Liver (tissue), 9 donors: ENCODE measurements around the gene WNK2. TPM values are rescaled to one million over a fixed set of nuclear protein-coding genes. Genes with fewer than 3 reads are reported as not detected.

Experiments
- DNase-seq: peaks from one replicate; pipeline ENCODE4 v3.0.0-alpha.2; 2017; ENCODE audit warnings: low spot score
- H3K27ac ChIP-seq, 2 donors: one replicate each; pipeline ENCODE4 v1.7.0; 2013; ENCODE audit warnings: inconsistent platforms in 2 of 2, low read length in 2 of 2, control low read depth in 1 of 2, low read depth in 1 of 2, mild to moderate bottlenecking in 1 of 2
- H3K27me3 ChIP-seq, 4 donors: one replicate each; pipeline versions ENCODE4 v1.6.1 to v1.7.0; 2013; ENCODE audit warnings: low read length in 3 of 4, inconsistent platforms in 1 of 4, mild to moderate bottlenecking in 1 of 4, moderate library complexity in 1 of 4; ENCODE audit not compliant: control insufficient read depth in 4 of 4, insufficient read depth in 4 of 4
- H3K36me3 ChIP-seq, 4 donors: one replicate each; pipeline versions ENCODE4 v1.6.1 to v1.7.0; 2013; ENCODE audit warnings: low read length in 3 of 4, mild to moderate bottlenecking in 3 of 4, low read depth in 1 of 4, moderate library complexity in 1 of 4; ENCODE audit not compliant: control insufficient read depth in 4 of 4, insufficient read depth in 3 of 4
- H3K4me1 ChIP-seq, 4 donors: one replicate each; pipeline versions ENCODE4 v1.6.1 to v1.7.0; 2013; ENCODE audit warnings: low read length in 3 of 4, mild to moderate bottlenecking in 3 of 4, moderate library complexity in 1 of 4; ENCODE audit not compliant: control insufficient read depth in 4 of 4, insufficient read depth in 4 of 4
- H3K4me3 ChIP-seq, 3 donors: one replicate each; pipeline versions ENCODE4 v1.6.1 to v1.7.0; 2013; ENCODE audit warnings: low read length in 3 of 3, control low read depth in 1 of 3, low read depth in 1 of 3, mild to moderate bottlenecking in 1 of 3
- H3K9ac ChIP-seq, 2 donors: one replicate each; pipeline ENCODE4 v1.7.0; 2013; ENCODE audit warnings: low read length in 2 of 2, mild to moderate bottlenecking in 2 of 2, moderate library complexity in 2 of 2, control low read depth in 1 of 2, low read depth in 1 of 2
- H3K9me3 ChIP-seq, 4 donors: one replicate each; pipeline versions ENCODE4 v1.6.1 to v1.7.0; 2013; ENCODE audit warnings: low read length in 3 of 4; ENCODE audit not compliant: control insufficient read depth in 4 of 4
- ATF3 ChIP-seq: IDR thresholded peaks from 2 replicates; pipeline ENCODE4 v1.6.1; 2016; ENCODE audit warnings: antibody characterized with exemption
- CTCF ChIP-seq: fragments of 150-350 bp; IDR thresholded peaks from 2 replicates; pipeline ENCODE4 v1.5.1; 2017; ENCODE audit warnings: improper control_type of control experiment, low read depth, low read length; ENCODE audit not compliant: missing input control
- EGR1 ChIP-seq, 2 donors: IDR thresholded peaks; 2 replicates each; pipeline ENCODE4 v1.6.1; 2016 to 2018; ENCODE audit warnings: antibody characterized with exemption in 2 of 2, low read depth in 2 of 2
- FOXA1 ChIP-seq: IDR thresholded peaks from 2 replicates; pipeline ENCODE4 v1.6.1; 2016; ENCODE audit warnings: antibody characterized with exemption
- GABPA ChIP-seq, 2 donors: IDR thresholded peaks in 1 of 2; conservative IDR thresholded peaks in 1 of 2; 2 replicates each; pipeline ENCODE4 v1.6.1; 2016; ENCODE audit warnings: antibody characterized with exemption in 2 of 2, mild to moderate bottlenecking in 1 of 2, moderate library complexity in 1 of 2
- HNF4A ChIP-seq, 2 donors: conservative IDR thresholded peaks; 2 replicates each; pipeline ENCODE4 v1.6.1; 2016; ENCODE audit warnings: antibody characterized with exemption in 2 of 2, mild to moderate bottlenecking in 2 of 2
- HNF4G ChIP-seq: IDR thresholded peaks from 2 replicates; pipeline ENCODE4 v1.6.1; 2016; ENCODE audit warnings: antibody characterized with exemption
- JUND ChIP-seq, 2 donors: IDR thresholded peaks; 2 replicates each; pipeline ENCODE4 v1.6.1; 2016; ENCODE audit warnings: antibody characterized with exemption in 2 of 2
- MAX ChIP-seq: IDR thresholded peaks from 2 replicates; pipeline ENCODE4 v1.6.1; 2016; ENCODE audit warnings: antibody characterized with exemption
- NR2F2 ChIP-seq: IDR thresholded peaks from 2 replicates; pipeline ENCODE4 v1.6.1; 2016; ENCODE audit warnings: antibody characterized with exemption
- RAD21 ChIP-seq, 2 donors: IDR thresholded peaks; 2 replicates each; pipeline ENCODE4 v1.6.1; 2016; ENCODE audit warnings: antibody characterized with exemption in 2 of 2, mild to moderate bottlenecking in 2 of 2
- REST ChIP-seq: IDR thresholded peaks from 2 replicates; pipeline ENCODE4 v1.6.1; 2016; ENCODE audit warnings: antibody characterized with exemption, mild to moderate bottlenecking
- RXRA ChIP-seq, 2 donors: IDR thresholded peaks; 2 replicates each; pipeline ENCODE4 v1.6.1; 2017 to 2018; ENCODE audit warnings: antibody characterized with exemption in 2 of 2, mild to moderate bottlenecking in 1 of 2
- SP1 ChIP-seq: IDR thresholded peaks from 2 replicates; pipeline ENCODE4 v1.6.1; 2018; ENCODE audit warnings: antibody characterized with exemption, mild to moderate bottlenecking
- TAF1 ChIP-seq: conservative IDR thresholded peaks from 2 replicates; pipeline ENCODE4 v1.6.1; 2016; ENCODE audit warnings: antibody characterized with exemption, mild to moderate bottlenecking
- YY1 ChIP-seq: IDR thresholded peaks from 2 replicates; pipeline ENCODE4 v1.6.1; 2016; ENCODE audit warnings: antibody characterized with exemption, mild to moderate bottlenecking
- ZBTB33 ChIP-seq: IDR thresholded peaks from 2 replicates; pipeline ENCODE4 v1.6.1; 2016; ENCODE audit warnings: antibody characterized with exemption
- WGBS: extraction: QIAGEN DNeasy Blood & Tissue Kit; methylation state at CpG from one replicate; pipeline ENCODE4 v1.1.7; 2013; 5-methylcytosine and 5-hydroxymethylcytosine counted together
- polyA plus RNA-seq, 2 donors: library from polyadenylated mRNA; stranded (reverse) in 1 of 2; unstranded in 1 of 2; fragments of 200-250 nt in 1 of 2; fragments of >200 nt in 1 of 2; fragmentation: Nextera tagmentation in 1 of 2; extraction: Ambion mirVana in 1 of 2; gene quantifications; one replicate each; pipeline versions ENCODE4 v1.2.1 to v1.2.3, GENCODE V29; 2013 to 2015
- total RNA-seq, 2 donors: library from RNA; depleted of rRNA; stranded (reverse); fragments of >200 nt; gene quantifications; one replicate each; pipeline ENCODE4 v1.2.3, GENCODE V29; 2014
- donor health status: healthy.
- donor health status: healthy.
- donor health status: healthy.
- donor health status: healthy.
- donor health status: healthy.

Gene WNK2
- total and polyA plus RNA-seq, 4 donors, result 0.65 to 4.4 (median 1.7) TPM

GRCh38 chr9:93221044-93221443, 37.1 kb downstream of the WNK2 start:
- Histone ChIP-seq H3K27me3 (peaks cover 0 to 4% (median 0%) of the 10 kb centered on the region in 4 donors), H3K9ac (no peak overlapping the region), H3K9me3 (peaks cover 0 to 4% (median 0%) of the 10 kb centered on the region in 4 donors), H3K27ac (no peak overlapping the region), H3K4me1 (no peaks in the 10 kb centered on the region), H3K4me3 (no peak overlapping the region), H3K36me3 (no peaks in the 10 kb centered on the region)
- WGBS, result 90% methylated on average over 9 of the region's 9 CpGs
- no peak for DNase-seq
- TF ChIP-seq TAF1 (no peak), FOXA1 (no peak), REST (no peak), GABPA (IDR thresholded peaks at IDR 0.05 in 1 of 2, conservative IDR thresholded peaks at IDR 0.05 in 1 of 2) (no peak), ZBTB33 (no peak), CTCF (no peak), YY1 (no peak), MAX (no peak)

- H3K27me3 ChIP-seq, result peaks cover 0 to 2% (median 0%) of the 10 kb centered on the region in 4 donors
- DNase-seq, result no peak
- TF ChIP-seq RXRA (IDR thresholded peaks at IDR 0.05) (no peak), FOXA1 (no peak), EGR1 (IDR thresholded peaks at IDR 0.05; ENCODE audit: low read depth in 2 of 2) (no peak), YY1 (no peak), ZBTB33 (no peak), CTCF (no peak), RAD21 (IDR thresholded peaks at IDR 0.05) (no peak), HNF4A (conservative IDR thresholded peaks at IDR 0.05) (no peak), MAX (no peak), TAF1 (no peak), JUND (IDR thresholded peaks at IDR 0.05) (no peak), HNF4G (no peak), SP1 (no peak), ATF3 (no peak), NR2F2 (no peak), GABPA (IDR thresholded peaks at IDR 0.05 in 1 of 2, conservative IDR thresholded peaks at IDR 0.05 in 1 of 2) (no peak)
Measured at GRCh38 chr9:93222890-93223259, 38.9 kb downstream of the WNK2 start.

More at GRCh38 chr9:93222890-93223259, 38.9 kb downstream of the WNK2 start:
- 83% methylated on average over 7 of the region's 7 CpGs for WGBS
- Histone ChIP-seq H3K4me3 (no peak overlapping the region), H3K9me3 (no peaks in the 10 kb centered on the region), H3K36me3 (no peaks in the 10 kb centered on the region), H3K4me1 (no peaks in the 10 kb centered on the region), H3K9ac (no peak overlapping the region), H3K27ac (no peak overlapping the region)
